COLO668 (cell line): ENCODE results near the gene IGSF3.

Experiments
- DNase-seq: peaks from one replicate; lab custom pipeline; 2025; ENCODE audit not compliant: unreplicated experiment; lab: John Stamatoyannopoulos, UW

The IGSF3 gene

DNA sequence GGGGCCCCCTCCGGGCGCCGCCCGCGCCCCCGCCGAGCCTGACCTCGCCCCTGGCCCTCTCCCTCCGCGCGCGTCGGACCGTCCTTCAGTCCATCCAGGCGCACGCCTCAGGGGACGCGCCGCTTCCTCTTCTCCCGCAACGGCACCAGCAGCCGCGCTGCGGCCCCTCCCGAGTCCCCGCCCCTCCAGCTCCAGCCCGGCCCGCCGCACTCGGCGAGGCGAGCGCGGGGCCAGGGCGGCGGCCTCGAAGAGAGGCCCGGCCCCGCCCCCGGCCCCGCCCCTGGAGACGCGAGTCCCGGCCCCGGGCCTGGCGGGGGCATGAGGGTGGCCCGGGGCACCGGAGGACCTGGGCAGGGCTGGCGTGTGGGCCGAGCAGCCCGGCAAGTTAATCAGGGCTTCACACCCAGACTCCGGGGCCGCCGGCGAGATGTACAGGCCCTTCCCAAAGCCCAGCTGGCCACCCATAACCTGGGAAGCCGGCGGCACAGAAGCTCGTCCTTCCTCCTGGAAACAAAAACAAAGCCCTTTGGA, at the start of gene IGSF3:
IGSF3 (minus strand) TSS at position 159 of the 531 bp plus-strand sequence. CDS start 1,407 bp downstream, outside the sequence.
- peak; percentile 89 for DNase-seq

DNA sequence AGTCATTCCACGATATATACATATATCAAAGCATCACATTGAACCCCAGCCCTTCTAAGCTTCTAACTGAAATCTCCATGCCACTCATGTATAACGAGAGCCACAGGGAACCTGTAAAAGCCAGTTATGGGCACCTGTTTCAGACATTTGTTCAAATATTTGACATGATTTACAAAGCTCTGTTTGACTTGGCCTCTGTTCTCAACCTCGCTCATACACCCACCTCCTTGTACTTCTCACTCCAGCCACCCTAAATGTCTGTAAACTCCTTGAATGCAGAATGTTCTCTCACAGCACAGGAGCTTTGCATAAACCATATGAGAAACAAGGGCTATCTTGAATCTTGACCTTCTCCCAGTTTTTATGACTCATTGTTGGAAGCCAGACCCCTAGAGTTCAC, 49.8 kb upstream of the IGSF3 start:
- DNase-seq, result no peak

DNA sequence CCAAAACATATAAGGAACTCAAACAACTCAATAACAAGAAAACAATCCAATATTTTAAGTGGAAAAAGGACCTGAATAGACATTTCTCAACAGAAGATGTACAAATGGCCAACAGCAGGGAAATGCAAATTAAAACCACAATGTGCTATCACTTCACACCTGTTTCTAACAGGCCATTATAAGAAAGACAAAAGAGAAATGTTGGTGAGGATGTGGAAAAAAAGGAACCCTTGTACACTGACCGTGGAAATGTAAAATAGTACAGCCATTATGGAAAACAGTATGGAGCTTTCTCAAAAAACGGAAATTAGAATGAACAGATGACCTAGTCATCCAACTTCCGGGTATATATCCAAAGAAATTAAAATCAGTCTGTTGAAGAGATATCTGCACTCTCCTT, 48.9 kb upstream of the IGSF3 start:
- DNase-seq, result no peak

DNA sequence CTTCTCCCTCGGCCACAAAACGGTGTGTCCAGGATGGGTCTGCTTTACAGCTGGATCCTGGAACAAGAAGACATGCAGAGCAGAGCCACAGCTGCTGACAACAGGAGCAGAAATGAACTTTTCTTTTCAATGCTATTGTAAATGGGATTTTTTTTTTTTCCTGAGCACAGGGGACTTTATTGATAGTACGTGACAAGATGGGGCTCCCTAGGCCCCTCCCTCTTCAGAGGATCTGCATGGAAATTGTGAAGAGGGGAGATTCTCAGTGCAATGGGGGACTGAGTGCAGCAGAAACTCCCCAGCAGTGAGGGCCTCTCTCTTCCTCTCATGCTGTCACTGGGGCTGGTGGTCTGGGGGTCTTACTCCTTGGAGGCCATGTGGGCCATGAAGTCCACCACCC, 45.9 kb upstream of the IGSF3 start:
- DNase-seq, result no peak

DNA sequence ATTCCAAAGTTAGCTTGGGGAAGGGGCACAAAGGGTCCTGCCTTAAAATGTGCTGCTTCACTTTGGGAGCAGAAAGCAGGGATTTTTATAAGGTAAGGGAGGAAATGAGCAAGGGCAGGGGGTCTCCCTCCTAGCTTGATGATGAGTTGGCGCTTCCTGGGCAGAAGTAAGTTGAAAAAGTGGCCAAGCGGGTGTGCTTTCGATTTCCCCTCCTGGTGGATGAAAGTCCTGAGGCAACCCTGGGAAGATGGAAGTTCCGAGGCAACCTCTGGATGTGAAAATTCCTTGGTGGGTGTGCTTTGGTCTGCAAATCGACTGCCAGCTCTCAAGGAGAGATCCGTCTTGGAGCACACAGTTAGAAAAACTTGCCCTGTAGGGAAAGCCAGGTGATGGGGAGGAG, 45.0 kb upstream of the IGSF3 start:
- DNase-seq, result no peak

DNA sequence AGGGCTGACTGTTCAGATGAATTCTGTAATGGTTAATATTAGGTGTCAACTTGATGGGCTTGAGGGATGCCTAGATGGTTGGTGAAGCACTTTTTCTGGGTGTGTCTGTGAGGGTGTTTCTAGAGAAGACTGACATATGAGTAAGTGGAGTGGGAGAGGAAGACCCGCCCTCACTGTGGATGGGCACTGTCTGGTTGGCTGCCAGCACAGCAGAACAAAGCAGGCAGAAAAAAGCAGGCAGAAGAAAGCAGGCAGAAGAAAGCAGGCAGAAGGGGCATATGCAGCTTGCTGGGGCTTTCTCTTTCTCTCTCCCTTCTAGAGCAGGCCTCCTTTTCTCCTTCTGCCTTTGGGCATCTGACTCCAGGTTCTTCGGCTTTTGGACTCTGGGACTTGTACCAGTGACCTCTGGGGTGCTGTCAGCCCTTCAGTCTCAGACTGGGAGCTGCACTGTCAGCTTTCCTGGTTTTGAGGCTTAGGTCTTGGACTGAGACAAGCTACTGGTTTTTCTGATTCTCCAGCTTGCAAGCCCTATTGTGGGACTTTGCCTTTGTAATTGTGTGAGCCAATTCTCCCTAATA, 43.8 kb upstream of the IGSF3 start:
- peak; percentile 52 for DNase-seq

DNA sequence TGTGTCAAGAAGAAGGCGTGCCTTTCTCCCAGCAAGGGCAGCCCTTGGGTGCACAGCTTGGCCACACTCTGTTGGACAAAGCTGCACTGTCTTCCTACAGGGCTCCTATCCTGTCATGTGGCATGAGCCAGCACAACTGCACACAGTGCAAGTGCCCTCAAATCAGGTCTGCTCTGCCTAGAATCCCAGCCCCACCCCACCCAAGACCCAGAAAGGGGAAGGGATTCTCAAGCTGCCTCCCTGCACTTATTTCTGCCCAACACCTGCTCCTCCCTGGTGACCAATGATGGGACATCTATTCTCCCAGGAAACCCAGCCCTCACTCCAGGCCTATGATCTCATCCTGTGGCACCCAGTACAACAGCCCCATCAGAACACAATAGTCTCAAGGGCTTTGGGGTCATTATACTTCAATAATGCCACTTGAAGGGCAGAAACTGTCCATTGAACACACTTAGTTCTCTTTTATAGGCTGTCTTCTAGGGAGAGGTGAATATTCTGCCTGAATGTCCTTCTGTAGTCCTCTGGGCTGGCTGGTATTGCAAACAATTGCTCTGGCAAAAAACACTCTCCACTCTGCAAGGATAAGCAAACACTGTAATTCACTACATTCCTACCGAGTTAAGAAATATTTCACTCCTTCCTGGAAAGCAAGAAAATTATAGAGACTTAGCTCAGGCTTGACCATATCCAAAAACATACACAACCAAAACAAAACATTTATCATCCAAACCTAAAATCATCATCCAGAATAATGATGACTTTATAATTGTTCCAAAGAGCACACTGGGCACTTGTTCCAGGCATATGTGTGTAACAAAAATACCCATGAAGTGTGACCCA, 43.1 kb upstream of the IGSF3 start:
- DNase-seq, result peak; percentile 80

DNA sequence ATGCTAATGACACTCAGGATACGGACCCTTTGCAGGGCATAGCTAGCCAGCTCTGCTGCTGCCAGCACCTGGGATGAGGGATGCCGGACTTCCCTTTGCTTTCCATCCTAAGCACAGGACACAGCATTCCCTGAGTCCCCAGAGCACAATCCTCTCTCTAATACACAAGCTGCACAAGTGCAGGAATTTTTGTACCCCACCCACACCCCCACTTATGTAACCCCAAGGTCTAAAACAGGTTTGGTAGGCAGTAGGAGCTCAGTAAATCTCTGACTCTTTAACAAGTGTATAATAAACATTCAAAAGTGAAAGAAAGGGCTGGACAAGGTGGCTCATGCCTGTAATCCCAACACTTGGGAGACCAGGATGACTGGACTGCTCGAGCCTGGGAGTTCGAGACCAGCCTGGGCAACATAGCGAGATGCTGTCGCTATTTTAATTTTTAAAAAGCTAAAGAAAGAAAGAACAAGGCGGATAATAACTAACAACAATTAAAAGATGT, 42.2 kb upstream of the IGSF3 start:
- no peak for DNase-seq

DNA sequence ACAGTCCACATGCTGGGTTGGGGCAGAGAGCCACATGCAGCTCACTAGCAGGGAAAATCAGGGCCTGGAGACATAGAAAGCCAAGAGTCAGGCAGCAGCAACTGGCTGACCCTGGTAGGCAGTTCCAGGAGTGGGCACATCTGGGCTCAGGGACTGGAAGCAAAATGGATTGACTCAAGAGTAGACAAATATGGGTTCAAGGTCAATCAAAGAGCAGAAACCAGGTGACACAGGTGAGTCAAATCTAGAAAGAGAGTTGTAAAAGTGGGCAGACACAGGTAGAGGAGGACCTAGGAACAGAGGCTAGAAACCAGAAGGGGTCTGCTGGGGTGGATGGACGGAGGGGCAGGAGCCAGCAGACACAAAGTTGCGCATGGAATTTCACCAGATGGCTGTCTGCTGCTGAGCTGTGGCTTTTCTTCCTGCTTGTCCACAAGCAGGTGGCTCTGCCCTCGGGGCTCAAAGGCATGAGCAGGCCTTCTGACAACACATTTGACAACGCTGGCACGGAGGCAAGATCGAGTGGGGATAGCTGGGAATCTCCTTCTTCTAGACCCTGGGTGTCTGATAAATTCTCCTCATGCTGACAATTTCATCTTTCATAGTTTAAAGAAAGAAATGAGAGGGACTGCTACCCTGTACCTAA, 40.8 kb upstream of the IGSF3 start:
- peak; percentile 68 for DNase-seq

DNA sequence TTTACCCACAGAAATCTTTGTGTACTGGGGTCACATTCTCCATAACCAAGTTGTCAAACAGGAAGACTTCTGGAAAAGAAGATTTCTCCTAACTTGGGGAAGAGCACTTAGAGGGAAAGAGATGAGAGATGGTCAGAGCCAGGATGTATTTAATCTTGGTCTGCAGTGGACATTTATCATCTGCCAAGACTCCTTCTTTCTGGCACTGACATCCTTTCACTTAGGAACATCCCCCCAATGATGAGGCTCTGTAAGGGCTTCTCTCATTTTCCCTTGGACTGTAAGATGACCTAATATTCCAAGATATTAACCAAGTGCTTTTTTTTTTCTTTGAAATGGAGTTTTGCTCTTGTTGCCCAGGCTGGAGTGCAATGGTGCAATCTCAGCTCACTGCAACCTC, 39.3 kb upstream of the IGSF3 start:
- DNase-seq, result no peak

DNA sequence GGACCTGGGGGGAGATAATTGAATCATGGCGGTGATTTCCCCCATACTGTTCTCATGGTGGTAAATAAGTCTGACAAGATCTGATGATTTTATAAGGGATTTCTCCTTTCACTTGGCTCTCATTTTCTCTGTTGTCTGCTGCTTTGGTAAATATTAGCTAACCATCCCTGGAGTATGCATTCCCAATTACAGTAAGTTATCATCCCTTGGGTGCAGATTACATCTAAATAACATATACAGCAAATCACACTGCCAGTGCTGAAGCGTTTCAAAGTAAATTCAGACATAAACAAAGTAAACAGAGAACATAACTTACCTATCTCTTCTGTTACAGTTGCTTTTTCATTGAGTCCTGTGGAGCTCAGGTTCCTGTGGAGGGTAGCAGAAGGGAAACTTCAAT, 38.6 kb upstream of the IGSF3 start:
- no peak for DNase-seq

DNA sequence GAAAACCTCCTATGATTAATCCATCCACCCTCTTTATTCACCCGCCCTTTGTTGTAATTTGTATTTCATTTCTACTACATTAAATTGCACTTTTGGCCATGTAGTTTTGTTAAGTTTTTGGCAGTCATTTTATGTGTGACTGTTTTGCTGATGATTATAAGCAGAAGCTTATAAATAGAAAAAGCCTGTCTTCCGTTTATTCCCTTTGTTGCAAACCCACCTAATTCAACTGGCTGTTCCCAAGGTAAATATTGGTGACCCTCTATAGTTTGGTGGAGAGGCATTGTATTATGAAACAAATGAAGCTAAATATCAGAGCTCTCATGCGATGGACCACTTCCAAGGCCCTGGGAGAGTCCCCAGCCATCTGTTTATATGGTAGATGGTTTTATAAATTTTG, 36.7 kb upstream of the IGSF3 start:
- no peak for DNase-seq

DNA sequence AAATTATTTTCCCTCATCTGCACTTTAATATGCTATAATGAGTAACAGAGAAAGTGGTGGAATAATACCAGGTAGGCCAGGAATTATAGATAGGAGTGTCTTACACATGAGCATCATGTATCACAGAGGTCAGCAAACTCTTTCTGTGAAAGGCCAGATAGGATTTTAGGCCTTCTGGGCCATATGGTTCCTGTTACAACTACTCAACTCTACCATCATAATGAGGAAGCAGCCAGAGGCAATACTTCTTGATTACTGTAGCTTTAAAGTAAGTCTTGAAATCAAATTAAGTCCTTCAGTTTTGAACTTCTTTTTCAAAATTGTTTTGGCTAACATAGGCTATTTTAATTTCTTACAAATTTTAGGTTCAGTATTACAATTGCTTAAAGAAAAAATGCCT, 32.1 kb upstream of the IGSF3 start:
- no peak for DNase-seq

DNA sequence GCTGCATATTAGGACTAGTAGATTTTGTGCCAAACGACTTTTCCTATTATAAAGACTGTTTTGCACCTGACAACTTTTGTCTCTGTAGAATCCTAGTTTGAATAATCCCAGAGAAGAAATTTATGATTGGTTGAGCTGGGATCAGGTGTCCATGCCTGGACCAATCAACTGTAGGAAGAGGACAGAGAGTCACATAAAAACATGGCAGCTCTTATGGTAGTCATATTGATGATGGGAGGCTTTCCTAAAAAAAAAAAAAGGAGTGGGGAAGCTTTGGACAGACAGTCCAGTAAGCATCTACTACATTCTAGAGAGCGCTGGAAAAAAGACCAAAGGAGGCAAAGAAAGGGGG, 30.7 kb upstream of the IGSF3 start:
- no peak for DNase-seq

DNA sequence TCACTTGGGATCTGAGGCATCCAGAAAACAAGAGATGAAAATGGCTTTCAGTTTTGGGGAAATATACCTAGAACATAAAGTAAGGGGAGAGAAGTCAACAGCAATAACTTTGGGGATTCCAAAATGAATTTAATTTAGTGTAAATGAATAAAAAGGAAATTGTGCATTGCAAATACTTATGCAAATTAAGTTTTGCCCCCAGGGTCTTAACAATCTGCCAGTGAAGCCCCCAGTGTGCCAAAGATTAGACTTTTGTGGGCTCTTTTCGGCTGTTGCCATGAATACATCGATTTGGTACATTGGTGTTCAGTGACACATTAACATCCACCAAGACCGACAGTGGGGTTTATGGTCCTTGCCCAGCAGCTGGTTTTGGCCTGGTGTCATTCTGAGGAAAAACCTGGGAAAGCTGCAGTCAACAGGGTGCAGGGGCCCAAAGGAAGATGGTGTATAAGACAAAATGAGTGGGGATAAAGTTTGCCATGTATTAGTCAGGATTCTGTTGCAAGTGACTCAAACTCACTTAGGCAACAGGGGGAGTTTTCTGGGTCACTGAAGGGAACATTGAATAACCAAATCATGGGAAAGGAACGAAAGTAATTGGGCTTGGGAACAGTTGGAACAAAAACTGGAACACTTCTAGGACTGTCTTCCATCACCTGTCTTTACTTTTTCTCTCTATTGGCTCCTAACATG, 30.2 kb upstream of the IGSF3 start:
- no peak for DNase-seq

DNA sequence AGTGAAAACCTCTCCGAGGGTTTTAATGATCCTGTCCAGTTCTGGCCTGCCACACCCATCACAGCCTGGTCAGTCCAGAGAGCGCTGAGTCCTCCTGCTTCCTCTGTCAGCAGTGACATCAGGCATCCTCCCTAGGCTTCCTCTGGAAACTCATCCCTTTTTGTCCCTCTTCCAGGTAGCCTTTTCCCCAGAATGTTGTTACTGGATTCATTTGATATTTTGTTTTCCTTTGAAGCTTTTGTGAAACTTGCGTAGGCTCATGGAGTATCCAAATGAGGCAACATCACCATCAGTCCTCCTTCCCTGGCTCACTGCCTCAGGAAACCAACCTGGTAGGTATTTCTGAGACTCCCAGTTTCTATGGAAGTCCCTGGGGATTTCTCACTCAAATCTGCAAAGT, 27.0 kb upstream of the IGSF3 start:
- no peak for DNase-seq

DNA sequence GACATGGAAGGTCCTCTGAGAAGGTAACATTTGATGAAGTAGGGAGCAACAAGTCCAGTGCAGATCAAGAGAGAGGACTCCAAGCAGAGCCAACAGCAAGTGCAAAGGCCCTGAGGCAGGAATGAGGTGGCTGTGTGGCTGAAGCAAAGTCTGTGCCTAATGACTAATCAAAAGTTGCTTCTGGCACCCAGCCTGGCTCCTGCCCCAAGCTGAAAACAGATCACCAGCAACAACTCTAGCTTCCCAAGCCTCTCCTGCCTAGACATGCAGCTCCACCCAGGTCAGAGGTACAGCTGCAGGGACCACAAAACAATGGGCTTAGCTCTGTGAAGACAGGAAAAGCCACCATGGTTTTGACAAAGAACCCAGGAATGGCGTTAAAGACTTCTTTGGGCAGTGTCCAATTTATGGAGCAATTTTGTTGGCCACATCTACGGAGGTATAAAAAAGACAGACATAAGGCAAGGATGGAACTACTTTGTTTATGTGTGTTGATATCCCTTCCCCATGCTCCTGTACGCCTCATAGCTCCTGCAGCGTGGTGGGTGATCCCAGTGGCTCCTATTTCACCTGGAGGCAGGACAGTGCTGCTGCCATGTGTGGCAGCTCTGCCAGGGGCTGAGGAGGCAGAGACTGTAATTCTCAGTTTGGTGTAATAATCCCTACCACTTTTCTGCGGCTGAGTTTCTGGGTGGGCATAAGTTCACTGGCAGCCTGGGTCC, 26.4 kb upstream of the IGSF3 start:
- DNase-seq, result no peak

DNA sequence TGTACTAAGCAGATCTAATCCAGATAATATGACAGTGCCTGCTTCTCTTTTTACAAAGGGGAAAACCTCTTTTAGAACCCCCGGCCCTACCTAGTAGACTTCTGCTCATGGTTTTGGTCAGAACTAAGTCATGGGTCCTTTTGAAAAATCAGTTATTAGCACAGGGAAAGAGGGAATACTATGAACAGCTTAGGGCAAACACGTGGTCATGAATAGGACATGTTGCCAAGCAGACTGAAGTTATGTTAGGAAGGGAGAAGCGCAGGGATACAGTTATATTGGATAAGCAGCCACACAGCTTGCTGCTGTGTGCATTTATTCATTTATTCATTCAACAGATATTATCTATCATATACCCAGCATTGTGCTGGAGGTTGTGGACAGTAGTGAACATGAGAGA, 25.3 kb upstream of the IGSF3 start:
- DNase-seq, result no peak

DNA sequence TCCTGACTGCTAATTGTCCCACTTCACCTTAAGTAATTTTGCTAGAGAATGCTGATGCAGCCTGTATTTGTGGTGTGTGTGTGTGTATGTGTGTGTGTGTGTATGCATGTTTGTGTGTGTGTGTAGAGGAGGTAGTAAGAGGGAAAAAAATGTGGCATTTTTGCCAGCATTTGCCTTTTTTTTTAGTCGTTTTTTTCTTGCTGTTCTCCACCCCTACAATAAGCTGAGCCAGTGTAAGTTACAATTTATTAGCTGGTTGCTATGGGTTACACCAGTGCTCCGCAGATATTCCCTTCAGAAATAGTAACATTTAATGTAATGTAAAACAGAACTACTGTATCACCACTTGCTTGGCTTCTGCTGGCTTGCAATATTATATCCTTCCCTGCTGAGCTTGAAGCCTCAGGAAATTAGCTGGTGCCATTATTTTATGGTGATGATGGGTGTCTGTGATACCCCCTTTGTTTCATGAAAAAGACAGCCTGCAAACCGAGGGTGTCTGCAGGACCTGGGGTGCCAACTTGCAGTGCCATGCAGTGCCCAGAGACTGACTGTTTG, 23.4 kb upstream of the IGSF3 start:
- DNase-seq, result no peak

DNA sequence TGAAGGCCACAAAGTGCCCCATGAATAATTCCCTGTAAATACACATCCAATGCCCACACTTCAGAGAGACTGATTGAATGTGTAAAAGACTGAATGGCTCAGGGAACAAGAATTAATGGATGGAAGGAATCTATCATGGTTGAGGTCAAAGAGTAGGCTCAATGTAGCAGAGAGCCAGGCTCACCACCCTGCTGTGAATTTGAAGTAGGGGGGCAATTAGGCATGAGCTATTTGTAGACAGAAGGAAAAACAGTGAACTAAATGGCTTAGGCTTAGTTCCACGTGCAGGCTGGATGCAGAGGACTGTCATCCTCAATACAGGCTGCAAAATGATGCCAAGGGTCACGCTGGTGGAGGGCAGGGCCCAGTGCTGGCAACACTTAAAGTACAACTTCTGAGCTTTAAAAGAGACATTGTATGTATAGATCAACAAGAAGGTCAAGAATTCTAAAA, 22.9 kb upstream of the IGSF3 start:
- DNase-seq, result no peak
